Stimulated activated CD4-positive, alpha-beta T cell treated with anti-CD3 and anti-CD28 coated beads, Interleukin-2, amount 100 ng/mL, for 24 hours (primary cell): ENCODE measurements around the gene RASL12.
"Not testable (repeated sequence)": the region's sequence is repeated elsewhere in the genome, so short reads cannot be mapped to it uniquely, and the experiment has no call there.

ENCODE experiments used
- DNase-seq, 2 donors: peaks; one replicate each; pipeline ENCODE4 v3.0.0-alpha.2; 2020

The RASL12 gene

DNA sequence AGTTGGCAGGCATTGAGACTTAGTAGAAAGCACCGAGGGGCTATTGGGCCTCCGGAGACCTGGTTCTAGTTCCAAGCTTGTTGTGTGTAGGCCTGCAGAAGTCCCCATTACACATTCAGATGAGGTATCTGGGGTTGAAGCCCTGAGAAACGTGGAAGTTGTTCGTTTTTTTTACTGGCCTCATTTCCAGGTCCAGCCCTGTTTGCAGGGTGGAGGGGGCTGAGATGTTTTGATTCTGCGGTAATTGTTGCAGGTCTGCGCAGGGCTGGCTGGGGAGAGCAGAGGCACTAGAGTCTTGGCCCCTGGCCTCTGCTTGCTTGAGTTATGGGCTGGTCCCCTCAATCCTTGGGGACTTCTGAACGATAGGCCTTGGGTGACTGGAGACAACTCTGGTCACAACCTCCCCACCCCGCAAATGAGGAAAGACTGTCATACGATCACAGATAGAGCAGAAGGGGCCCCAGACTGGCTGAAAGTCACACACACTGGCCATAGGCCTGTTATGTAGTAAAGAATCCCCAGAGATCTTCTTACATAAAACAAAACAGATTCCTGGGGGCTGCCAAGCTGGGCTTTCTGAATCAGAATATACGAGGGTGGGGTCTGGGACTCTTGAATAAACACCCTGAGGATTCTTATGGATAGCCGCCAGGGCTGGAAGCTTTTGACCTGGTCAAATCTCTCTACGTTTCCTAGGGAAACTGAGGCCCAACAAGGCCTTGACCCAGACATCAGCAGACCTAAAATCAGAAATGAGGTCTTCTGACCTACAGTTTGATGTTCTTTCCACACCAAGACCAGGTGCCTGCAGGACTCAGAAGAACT lies 24.4 kb upstream of the RASL12 start:
- no peak for DNase-seq

DNA sequence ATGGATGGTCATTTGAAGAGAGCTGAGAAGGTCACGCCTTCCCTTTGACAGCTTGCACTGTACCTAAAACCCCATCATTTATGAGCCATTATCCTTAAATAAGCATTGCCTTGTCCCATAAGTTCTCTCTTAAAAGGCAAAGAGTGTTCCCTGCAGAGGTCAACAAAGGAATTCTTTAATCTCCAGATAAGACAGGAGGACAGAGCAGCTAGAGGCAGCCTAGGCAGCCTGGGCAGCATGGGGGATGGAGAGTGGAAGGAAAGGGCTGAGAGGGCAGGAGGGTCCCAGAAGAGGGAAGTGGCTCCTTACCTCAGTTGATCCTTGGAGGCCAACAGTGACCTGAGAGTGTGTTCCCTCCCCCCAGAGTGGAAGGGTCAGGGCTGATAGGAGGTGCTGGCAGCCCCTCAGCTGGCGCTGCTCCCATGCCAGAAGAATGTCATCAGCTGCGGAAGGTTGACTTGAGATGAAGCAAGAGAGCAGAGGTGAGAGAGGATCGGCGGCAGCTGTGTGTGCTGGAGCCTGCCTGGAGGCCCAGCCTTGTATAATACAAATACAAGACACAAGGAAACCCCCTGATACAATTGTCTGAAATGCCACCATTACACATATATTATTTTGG lies 21.5 kb upstream of the RASL12 start:
- DNase-seq: no peak

DNA sequence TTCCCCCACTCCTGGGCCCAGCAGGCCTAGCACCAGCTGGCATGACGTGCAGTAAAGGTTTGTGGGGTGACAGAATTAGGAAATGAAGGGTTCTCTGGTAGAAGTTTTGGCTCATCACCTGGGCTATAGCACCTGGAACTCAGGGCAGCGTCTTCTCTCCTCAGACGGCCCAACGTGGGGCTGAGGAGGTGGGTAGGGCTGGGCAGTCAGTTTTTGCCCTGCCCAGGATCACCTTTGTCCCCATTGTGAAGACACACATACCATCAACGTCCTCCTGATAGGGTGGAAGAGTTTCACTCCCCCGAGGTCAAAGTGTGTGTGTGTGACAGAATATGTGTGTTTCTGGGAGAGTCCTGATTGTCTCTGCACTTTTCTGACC lies 20.8 kb upstream of the RASL12 start:
- no peak for DNase-seq

DNA sequence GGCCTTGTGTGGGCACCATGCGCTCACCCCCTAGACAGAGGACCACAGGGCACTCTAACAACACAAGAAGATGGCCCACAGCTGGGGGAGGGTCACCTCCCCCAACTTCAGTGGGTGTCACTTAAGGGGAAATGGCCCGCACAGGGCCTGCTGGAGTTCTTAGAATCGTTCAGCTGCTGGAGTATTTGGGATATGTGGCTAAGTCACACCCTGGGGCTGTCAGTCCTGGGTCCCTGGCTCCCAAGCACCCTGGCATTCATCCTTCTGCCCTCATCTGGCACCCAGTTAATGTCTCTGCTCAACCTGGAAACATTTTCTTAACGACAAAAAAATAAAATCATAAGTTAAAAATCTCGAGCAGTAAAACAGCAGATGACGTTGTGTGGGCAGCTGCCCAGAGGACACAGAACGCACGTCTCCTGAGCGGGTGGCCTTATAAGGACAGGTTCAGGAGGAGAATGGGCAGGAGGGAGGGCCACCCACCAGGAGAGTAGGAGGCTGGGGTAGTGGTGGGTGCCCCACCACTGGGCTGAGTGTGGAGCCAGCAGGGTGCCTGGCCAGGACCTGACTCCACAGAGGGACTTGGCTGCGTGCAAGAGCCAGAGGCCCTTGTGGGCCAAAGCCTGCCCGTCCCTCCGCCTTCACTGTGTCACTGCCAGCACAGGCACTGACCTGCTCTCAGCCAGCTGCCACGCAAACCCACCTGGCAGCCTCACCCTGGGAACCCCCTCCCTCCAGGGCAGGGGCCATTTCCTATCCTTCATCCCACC lies 20.3 kb upstream of the RASL12 start:
- no peak for DNase-seq

DNA sequence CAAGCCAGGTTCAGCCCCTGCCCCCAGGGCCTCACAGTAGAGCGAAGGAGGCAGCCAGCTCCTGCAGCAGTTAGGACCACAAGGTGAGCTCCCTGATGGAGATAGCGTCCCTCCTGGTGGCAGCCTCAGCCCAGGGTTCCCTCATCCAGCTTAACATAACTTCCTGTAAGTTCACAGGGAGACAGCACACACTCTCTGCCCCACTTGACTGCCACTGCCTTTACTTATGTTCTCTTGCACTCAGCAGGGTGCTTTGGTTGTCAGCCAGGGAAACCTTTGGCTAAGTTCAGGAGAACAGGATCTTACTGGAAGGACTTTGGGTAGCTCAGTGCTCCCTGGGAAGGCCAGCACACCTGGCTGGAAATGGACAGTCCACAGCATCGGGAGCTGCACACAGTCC lies 19.6 kb upstream of the RASL12 start:
- DNase-seq: no peak

DNA sequence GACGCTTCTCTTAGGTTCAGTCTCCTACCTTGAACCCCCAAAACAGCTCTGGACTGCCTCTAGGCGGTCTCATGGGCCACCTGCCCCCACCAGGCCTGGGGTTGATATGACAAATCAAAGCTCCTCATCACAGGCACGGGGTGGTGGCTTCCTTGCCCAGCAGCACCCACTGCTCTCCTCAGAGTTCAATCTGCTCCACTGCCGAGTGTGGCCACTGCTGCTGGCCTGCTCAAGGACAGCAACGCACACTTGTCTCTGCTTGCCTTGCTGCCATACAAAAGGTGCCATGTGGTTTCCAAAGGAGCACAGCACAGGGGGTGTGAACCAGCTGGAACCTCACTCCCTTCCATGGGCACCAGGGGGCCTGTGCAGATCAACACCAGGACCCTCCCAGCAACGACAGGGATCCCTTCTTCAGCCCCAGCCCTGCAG lies 18.9 kb upstream of the RASL12 start:
- no peak for DNase-seq

DNA sequence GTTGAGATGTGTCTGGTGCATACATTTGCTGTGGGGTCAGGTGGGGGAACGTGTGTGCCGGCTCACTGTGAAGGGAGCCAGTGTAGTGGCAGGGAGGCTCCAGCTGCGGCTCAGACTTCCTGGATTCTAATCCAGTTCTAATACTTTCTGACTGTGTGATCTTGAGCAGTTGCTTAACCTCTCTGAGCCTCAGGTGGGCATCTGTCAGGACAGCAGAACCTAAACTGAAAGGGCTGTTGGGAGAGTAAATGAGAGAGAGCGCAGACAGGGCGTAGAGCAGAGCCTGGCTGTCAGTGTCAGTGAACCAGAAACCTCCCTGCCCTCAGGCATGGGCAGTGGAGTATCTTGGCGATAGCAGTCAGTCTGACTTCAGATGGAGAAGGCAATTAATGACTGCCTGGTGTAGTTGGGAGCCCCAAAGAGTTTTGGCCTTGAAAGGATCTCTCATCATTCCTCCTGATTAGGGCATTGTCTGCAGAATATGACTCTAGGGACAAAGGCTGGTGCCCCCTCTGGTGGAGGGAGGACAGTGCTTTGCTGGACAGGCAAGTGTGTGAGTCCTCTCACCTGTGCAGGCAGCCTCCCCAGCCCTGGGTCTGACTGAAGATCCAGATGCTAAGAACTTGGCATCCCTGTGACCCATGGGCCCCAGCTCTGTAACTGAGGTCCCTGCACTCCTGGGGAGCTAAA lies 18.3 kb upstream of the RASL12 start:
- peak in 1 of 2 donors; percentile 21 for DNase-seq

DNA sequence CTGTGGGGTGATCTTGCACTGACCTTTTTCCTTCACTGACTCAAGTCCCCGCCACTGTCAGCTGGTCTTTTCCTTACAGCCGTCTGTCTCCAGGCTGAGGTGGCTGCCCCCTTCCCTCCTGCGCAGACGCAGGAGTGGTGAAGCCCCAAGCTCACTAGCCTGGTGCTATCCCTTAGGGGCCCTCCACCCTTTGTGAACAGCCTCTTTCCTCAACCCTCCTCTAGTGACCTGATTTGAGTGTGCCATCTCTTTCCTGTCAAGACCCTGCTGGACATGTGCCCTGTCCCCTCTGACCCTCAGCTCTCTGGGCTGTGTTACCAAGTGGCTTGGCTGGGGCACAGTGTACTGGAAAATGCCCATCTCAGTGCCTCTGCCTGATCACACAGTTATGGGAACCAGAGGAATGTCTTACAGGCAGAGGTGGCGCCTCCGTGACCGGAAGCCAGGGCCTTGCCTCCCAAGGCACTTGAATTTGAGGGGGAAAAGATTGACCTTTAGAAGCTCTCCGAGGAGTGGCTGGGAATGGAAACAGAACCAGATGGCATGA lies 17.5 kb upstream of the RASL12 start:
- no peak for DNase-seq

DNA sequence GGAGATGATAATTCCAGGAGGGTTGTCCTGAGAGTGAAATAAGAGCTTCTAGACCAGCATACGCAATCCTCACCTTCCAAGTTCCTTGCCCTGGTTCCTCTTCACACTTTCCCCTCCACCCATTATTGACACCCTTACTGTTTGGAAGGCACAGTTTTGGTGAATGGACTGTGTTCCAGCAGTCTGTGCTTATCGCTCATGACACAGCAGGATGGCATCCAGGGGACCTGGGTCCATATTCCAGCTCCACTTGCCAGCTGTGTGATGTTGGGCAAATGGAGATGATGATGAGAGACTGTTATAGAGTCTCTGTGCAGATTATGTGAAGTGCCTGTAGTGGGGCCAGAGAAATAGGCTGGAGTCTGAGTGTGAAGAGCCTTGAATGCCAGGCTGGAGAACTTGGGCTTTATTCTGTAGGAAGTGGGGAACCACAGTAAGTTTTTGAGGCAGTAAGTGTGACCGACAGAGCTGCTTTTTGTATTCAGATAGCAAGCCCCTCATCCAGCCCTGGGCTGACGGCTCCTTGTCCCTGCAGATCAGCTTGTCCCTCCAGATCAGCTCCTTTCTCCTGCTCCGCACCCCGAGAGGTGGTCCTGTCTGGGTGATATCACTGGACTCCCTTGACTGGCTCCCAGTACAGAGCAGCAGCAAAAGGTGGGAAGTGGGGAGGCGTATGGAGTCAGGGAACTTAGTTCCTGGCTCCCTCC lies 16.9 kb upstream of the RASL12 start:
- no peak for DNase-seq

DNA sequence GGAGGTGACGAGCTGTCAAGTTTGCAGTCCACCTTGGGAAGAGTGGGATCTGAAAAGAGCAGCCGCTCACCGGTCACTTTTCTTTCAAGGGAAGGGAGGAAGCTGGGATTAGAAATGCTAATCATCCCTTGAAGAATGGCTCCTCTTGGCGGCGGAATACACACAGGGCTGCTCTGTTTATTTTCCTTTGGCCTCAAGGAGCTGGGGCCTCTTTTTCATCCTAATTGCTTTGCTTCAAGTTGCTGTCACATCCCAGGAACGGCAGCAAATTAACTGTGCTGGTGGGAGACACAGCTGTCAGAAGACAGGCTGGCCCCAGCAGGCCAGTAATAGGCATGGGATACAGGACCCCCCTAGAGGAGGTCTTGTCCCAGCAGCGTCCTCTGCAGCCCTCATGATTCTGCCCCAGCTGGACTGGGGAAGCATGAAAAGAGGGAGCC lies 15.5 kb upstream of the RASL12 start:
- no peak for DNase-seq

DNA sequence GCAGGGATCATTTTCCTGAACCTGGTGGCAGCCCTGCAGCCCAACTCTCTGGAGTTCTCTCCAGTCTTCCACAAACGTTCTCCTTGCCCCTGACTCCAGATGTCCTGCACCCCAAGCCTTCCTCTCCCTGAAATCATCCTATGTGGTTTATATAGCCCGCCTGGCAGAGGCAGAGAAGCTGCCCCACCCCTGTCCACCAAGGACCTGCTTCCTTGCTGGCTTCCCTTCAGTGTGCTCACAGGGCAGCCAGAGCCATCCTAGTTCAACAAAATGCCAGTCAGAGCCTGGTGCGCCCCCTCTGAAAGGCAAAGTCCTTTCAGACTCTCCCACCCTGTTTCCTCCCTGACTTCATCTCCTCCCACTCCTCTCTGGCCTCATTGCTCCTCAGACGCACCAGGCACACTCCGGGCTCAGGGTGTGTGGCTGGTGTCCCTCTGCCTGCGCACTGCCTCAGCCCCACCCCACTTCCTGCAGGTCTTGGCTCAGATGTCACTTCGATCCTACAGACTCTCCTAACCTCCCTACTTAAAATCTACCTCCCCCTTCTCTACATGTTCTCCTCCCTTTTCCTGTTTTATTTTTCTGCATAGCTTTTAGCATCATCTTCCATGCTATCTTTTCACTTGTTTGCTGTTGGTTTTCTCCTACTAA lies 14.6 kb upstream of the RASL12 start:
- DNase-seq: peak; percentile 11 to 25

DNA sequence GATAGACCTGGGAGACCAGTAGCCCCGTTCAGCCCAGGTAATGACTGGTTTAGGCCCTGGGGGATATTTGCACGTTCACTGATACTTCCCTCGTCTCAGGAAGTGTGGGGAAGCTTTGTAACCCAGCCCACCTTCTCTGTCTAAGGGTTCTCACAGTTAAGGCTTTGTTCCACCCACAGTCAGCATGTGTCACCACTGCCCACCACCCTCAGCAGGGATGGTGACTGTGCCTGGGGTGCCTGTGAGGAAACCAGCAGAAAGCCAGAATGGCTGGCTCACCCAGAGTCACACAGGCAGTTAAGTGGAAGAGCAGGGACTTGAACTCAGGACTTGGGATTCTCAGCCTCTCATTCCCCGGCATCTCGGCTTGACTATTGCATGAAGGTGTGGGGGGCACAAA lies 14.0 kb upstream of the RASL12 start:
- peak in 1 of 2 donors; percentile 28 for DNase-seq

DNA sequence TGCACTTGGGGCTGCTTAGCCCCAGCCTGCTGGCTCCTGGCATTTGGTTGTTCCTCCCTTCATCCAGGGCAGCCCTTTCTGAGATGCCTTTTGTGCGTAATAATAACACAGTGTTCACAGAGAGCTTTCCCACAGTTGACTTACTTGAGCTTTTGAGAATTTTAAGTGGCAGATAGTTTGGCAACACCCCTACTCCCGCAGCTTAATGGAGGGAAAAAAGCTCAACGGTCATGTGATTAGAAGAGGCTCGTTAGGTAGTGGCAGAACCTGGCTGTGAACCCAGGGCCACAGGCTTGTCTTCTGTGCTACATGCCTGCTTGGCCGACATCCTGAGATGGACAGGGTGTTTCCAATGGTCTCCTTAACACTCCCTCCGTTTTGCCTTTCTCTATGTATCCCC lies 13.5 kb upstream of the RASL12 start:
- no peak for DNase-seq

DNA sequence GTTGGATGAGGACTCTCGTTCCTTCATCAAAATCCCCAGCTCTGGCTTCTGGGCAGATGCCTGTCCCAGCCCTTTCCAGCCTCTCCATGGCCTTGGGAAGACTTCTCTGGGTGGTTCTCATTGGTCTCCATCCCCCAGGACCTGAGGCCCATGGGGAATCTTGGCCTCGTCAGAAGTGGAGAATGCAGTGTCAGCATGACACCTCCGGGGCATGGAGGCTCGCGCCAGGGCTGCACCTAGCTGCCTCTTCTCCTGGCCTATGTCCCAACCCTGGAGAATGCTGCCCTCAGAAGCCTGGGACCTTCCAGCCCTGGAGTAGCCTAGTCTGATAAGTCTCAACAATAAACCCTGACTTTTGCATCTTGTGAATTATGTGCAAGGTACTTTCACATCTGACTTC lies 11.8 kb upstream of the RASL12 start:
- no peak for DNase-seq

DNA sequence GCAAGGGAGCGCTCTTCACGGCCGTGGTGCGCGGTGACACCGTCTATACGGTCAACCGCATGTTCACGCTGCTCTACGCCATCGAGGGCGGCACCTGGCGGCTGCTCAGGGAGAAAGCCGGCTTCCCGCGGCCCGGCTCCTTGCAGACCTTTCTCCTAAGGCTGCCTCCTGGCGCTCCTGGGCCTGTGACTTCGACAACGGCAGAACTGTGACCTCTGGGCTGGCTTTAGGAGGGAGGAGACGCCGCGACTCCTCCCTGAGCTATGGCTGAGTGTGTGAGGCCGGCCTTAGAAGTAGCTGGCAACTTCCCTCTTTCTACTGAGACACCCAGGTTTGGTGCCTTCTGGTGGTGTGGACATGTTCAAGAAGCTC lies 10.2 kb upstream of the RASL12 start:
- DNase-seq: peak; percentile 50 to 71

DNA sequence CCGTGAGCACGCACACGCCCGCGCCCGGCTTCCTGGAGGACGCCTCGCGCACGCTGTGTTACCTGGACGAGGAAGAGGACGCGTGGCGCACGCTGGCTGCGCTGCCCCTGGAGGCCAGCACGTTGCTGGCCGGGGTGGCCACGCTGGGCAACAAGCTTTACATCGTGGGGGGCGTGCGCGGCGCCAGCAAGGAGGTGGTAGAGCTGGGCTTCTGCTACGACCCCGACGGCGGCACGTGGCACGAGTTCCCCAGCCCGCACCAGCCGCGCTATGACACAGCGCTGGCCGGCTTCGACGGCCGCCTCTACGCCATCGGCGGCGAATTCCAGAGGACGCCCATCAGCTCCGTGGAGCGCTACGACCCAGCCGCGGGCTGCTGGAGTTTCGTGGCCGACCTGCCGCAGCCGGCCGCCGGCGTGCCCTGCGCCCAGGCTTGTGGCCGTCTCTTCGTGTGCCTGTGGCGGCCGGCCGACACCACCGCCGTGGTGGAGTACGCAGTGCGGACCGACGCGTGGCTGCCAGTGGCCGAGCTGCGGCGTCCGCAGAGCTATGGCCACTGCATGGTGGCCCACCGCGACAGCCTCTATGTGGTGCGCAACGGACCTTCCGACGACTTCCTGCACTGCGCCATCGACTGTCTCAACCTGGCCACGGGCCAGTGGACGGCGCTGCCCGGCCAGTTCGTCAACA lies 9.6 kb upstream of the RASL12 start:
- no peak for DNase-seq

DNA sequence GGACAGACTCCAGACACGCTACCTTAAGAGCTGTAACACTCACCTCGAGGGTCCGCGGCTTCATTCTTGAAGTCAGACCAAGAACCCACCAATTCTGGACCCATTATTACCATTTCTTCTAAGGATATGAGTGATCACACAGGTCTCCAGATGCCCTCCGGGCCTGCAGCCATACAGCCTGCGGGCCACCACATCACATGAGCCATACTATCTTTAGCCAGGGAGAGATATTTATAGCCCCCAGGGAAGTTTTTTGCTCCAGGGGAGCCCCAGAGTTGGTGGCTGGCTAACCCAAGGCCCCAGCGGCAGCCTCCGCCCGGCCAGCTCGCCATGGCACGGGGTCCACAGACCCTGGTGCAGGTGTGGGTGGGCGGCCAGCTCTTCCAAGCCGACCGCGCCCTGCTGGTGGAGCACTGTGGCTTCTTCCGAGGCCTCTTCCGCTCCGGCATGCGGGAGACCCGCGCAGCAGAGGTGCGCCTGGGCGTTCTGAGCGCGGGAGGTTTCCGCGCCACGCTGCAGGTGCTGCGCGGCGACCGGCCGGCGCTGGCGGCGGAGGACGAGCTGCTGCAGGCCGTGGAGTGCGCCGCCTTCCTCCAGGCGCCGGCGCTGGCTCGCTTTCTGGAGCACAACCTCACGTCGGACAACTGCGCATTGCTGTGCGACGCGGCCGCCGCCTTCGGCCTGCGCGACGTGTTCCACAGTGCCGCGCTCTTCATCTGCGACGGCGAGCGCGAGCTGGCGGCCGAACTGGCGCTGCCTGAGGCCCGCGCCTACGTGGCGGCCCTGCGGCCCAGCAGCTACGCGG lies 8.9 kb upstream of the RASL12 start, which contains the start of gene KBTBD13:
KBTBD13 (plus strand) TSS at position 261 of the 805 bp plus-strand sequence; CDS start at position 331, 70 bp downstream.
- DNase-seq: no peak

DNA sequence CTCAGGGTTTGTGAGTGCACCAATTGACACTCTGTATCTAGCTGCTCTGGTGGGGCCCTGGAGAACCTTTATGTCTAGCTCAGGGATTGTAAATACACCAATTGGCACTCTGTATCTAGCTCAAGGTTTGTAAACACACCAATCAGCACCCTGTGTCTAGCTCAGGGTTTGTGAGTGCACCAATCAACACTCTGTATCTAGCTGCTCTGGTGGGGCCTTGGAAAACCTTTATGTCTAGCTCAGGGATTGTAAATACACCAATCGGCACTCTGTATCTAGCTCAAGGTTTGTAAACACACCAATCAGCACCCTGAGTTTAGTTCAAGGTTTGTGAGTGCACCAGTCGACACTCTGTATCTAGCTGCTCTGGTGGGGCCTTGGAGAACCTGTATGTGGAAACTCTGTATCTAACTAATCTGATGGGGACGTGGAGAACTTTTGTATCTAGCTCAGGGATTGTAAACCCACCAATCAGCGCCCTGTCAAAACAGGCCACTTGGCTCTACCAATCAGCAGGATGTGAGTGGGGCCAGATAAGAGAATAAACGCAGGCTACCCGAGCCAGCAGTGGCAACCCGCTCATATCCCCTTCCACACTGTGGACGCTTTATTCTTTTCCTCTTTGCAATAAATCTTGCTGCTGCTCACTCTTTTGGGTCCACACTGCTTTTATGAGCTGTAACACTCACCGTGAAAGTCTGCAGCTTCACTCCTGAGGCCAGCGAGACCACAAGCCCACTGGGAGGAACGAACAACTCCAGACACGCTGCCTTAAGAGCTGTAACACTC lies 8.0 kb upstream of the RASL12 start:
- DNase-seq: not testable (repeated sequence)

DNA sequence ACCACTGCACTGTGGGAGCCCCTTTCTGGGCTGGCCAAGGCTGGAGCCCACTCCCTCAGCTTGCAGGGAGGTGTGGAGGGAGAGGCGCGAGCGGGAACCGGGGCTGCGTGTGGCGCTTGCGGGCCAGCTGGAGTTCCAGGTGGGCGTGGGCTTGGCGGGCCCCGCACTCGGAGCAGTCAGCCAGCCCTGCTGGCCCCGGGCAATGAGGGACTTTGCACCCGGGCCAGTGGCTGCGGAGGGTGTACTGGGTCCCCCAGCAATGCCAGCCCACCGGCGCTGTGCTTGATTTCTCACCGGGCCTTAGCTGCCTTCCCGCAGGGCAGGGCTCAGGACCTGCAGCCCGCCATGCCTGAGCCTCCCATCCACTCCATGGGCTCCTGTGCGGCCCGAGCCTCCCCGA lies 7.2 kb upstream of the RASL12 start:
- DNase-seq: not testable (repeated sequence)
